ENCODE data around the gene POLDIP2. TPM values are rescaled to one million over a fixed set of nuclear protein-coding genes. Genes with fewer than 3 reads are reported as not detected.

The POLDIP2 gene
- total and polyA plus RNA-seq, 9 of the 15 experiments (the other 6 are each of a cell fraction or from before 2014, with no cell fraction given), result 22.0 to 137 (median 104) TPM

DNA sequence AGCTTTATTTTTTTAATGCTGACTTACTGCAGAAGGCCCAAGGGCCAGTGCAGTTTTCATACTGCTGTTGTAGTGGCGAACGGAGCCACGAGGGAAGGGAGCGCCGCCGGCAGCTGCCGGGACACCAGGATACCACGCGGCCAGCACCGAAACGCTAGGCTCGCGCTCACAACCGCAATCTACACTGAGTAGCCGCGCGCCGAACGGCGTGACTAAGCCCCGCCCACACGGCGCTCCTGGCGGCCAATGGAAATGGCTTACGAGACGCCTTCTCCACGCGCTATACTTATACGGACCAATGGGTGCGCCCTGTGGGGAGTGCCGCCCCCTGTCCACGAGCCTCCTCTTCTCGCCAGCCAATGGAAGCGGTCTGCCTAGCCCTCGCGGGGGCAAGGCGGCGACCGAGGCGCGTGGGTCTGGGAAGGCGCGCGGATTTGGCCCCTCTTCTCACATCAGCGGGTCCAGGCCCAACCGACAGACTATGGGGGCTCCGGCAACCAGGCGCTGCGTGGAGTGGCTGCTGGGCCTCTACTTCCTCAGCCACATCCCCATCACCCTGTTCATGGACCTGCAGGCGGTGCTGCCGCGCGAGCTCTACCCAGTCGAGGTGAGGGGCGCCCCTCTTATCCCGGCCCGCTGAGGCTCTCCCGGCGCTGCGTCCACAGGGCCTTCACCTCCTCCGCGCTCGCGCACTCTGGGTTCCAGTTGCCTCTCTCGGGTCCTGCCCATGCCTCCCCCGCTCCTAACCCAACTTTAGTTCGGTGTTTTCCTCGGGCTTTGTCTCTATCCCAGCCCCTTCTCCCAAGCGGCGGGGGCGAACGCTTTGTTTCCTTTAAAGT, 38.3 kb downstream of the POLDIP2 start, which contains the start of gene TMEM97 (continued):
- TF ChIP-seq, protein P1, sequence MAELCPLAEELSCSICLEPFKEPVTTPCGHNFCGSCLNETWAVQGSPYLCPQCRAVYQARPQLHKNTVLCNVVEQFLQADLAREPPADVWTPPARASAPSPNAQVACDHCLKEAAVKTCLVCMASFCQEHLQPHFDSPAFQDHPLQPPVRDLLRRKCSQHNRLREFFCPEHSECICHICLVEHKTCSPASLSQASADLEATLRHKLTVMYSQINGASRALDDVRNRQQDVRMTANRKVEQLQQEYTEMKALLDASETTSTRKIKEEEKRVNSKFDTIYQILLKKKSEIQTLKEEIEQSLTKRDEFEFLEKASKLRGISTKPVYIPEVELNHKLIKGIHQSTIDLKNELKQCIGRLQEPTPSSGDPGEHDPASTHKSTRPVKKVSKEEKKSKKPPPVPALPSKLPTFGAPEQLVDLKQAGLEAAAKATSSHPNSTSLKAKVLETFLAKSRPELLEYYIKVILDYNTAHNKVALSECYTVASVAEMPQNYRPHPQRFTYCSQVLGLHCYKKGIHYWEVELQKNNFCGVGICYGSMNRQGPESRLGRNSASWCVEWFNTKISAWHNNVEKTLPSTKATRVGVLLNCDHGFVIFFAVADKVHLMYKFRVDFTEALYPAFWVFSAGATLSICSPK (IDR thresholded peaks at IDR 0.05; ENCODE audit: borderline replicate concordance), result no peak
- no peak for TF ChIP-seq NR2C2 (CRISPR knock-in tag; IDR thresholded peaks at IDR 0.05)
- TF ChIP-seq NR2C2 (tag; IDR thresholded peaks at IDR 0.05), result 0 out of 2 replicates have a peak, but pooled peaks have one; percentile 39
- TF ChIP-seq ZNF586 (CRISPR knock-in tag; conservative IDR thresholded peaks at IDR 0.05), result no peak
- TF ChIP-seq, protein P2, sequence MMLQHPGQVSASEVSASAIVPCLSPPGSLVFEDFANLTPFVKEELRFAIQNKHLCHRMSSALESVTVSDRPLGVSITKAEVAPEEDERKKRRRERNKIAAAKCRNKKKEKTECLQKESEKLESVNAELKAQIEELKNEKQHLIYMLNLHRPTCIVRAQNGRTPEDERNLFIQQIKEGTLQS (IDR thresholded peaks at IDR 0.05), result no peak
- TF ChIP-seq, protein P2 (CRISPR knock-in tag; conservative IDR thresholded peaks at IDR 0.05), result 0 out of 2 replicates have a peak, but pooled peaks have one; percentile 14
- TF ChIP-seq, protein P3, sequence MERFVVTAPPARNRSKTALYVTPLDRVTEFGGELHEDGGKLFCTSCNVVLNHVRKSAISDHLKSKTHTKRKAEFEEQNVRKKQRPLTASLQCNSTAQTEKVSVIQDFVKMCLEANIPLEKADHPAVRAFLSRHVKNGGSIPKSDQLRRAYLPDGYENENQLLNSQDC (CRISPR knock-in tag; IDR thresholded peaks at IDR 0.05), result peak; percentile 63; the same call in 1 of the 2 replicates
- TF ChIP-seq, protein P4, sequence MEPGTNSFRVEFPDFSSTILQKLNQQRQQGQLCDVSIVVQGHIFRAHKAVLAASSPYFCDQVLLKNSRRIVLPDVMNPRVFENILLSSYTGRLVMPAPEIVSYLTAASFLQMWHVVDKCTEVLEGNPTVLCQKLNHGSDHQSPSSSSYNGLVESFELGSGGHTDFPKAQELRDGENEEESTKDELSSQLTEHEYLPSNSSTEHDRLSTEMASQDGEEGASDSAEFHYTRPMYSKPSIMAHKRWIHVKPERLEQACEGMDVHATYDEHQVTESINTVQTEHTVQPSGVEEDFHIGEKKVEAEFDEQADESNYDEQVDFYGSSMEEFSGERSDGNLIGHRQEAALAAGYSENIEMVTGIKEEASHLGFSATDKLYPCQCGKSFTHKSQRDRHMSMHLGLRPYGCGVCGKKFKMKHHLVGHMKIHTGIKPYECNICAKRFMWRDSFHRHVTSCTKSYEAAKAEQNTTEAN (CRISPR knock-in tag; IDR thresholded peaks at IDR 0.05), result no peak
- TF ChIP-seq, protein P5, sequence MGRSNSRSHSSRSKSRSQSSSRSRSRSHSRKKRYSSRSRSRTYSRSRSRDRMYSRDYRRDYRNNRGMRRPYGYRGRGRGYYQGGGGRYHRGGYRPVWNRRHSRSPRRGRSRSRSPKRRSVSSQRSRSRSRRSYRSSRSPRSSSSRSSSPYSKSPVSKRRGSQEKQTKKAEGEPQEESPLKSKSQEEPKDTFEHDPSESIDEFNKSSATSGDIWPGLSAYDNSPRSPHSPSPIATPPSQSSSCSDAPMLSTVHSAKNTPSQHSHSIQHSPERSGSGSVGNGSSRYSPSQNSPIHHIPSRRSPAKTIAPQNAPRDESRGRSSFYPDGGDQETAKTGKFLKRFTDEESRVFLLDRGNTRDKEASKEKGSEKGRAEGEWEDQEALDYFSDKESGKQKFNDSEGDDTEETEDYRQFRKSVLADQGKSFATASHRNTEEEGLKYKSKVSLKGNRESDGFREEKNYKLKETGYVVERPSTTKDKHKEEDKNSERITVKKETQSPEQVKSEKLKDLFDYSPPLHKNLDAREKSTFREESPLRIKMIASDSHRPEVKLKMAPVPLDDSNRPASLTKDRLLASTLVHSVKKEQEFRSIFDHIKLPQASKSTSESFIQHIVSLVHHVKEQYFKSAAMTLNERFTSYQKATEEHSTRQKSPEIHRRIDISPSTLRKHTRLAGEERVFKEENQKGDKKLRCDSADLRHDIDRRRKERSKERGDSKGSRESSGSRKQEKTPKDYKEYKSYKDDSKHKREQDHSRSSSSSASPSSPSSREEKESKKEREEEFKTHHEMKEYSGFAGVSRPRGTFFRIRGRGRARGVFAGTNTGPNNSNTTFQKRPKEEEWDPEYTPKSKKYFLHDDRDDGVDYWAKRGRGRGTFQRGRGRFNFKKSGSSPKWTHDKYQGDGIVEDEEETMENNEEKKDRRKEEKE (IDR thresholded peaks at IDR 0.05; ENCODE audit: borderline replicate concordance in 1 of 2, control insufficient read depth in 1 of 2, low read depth in 2 of 2, low read length in 1 of 2), result no peak
- TF ChIP-seq NONO (IDR thresholded peaks at IDR 0.05; ENCODE audit: low read depth in 2 of 2, low read length in 1 of 2), result no peak
- TF ChIP-seq, protein P6, sequence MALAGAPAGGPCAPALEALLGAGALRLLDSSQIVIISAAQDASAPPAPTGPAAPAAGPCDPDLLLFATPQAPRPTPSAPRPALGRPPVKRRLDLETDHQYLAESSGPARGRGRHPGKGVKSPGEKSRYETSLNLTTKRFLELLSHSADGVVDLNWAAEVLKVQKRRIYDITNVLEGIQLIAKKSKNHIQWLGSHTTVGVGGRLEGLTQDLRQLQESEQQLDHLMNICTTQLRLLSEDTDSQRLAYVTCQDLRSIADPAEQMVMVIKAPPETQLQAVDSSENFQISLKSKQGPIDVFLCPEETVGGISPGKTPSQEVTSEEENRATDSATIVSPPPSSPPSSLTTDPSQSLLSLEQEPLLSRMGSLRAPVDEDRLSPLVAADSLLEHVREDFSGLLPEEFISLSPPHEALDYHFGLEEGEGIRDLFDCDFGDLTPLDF (CRISPR knock-in tag; IDR thresholded peaks at IDR 0.05), result peak; percentile 53
- TF ChIP-seq, protein P7, sequence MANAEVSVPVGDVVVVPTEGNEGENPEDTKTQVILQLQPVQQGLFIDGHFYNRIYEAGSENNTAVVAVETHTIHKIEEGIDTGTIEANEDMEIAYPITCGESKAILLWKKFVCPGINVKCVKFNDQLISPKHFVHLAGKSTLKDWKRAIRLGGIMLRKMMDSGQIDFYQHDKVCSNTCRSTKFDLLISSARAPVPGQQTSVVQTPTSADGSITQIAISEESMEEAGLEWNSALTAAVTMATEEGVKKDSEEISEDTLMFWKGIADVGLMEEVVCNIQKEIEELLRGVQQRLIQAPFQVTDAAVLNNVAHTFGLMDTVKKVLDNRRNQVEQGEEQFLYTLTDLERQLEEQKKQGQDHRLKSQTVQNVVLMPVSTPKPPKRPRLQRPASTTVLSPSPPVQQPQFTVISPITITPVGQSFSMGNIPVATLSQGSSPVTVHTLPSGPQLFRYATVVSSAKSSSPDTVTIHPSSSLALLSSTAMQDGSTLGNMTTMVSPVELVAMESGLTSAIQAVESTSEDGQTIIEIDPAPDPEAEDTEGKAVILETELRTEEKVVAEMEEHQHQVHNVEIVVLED (CRISPR knock-in tag; IDR thresholded peaks at IDR 0.05), result peak; percentile 77

All from K562 (cell line).